IMR-90 (cell line): ENCODE data around the gene CDH13.

ENCODE experiments used
- CEBPB ChIP-seq: IDR thresholded peaks from 2 replicates; pipeline ENCODE4 v1.6.1; 2012; ENCODE audit warnings: low read depth, low read length, improper control_type of control experiment
- FOS ChIP-seq: fragments of 150-350 bp; IDR thresholded peaks from 2 replicates; pipeline ENCODE4 v1.6.1; 2016; ENCODE audit warnings: low read depth, low read length
- NFE2L2 ChIP-seq: fragments of 150-350 bp; IDR thresholded peaks from 2 replicates; pipeline ENCODE4 v1.6.1; 2016; ENCODE audit warnings: low read depth, mild to moderate bottlenecking, low read length
- POLR2A ChIP-seq: IDR thresholded peaks from 2 replicates; pipeline ENCODE4 v1.6.1; 2012; ENCODE audit warnings: mild to moderate bottlenecking, low read depth, low read length
- RAD21 ChIP-seq: IDR thresholded peaks from 2 replicates; pipeline ENCODE4 v1.6.1; 2012; ENCODE audit warnings: low read length, improper control_type of control experiment
- RCOR1 ChIP-seq: IDR thresholded peaks from 2 replicates; pipeline ENCODE4 v1.6.1; 2012; ENCODE audit warnings: mild to moderate bottlenecking, low read length, improper control_type of control experiment; ENCODE audit not compliant: insufficient replicate concordance
- TF ChIP-seq, protein P1 (sequence below): conservative IDR thresholded peaks from 2 replicates; pipeline ENCODE4 v1.5.1; 2012; ENCODE audit warnings: mild to moderate bottlenecking, low read depth, low read length, improper control_type of control experiment
- TF ChIP-seq, protein P2 (sequence below): fragments of 150-350 bp; IDR thresholded peaks from 2 replicates; pipeline ENCODE4 v1.6.1; 2017; ENCODE audit warnings: mild to moderate bottlenecking, antibody characterized with exemption, low read length, low read depth
- TF ChIP-seq, protein P3 (sequence below): fragments of 150-350 bp; IDR thresholded peaks from 2 replicates; pipeline ENCODE4 v1.6.1; 2016; ENCODE audit warnings: low read depth, mild to moderate bottlenecking, low read length, moderate library complexity, borderline replicate concordance

DNA sequence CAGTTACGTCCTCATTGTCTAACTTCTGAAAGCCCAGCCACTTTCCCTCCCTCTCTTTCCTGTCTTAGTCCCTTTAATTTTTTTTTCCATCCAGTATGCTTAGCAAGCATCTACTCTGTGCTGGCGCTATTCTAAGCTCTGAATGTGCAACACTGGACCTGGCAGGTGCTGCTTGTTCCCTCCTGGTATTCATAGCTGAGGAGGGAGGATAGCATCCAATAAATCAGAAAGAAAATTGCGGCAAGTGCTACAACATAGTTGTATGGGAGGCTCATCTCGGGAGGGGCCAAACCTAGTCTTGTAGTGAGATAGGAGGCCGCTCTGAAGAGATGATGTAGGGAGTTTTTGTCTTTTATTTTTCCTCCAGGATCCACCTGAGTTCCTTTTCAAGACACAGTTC, 723.7 kb downstream of the CDH13 start:
- TF ChIP-seq, protein P1, sequence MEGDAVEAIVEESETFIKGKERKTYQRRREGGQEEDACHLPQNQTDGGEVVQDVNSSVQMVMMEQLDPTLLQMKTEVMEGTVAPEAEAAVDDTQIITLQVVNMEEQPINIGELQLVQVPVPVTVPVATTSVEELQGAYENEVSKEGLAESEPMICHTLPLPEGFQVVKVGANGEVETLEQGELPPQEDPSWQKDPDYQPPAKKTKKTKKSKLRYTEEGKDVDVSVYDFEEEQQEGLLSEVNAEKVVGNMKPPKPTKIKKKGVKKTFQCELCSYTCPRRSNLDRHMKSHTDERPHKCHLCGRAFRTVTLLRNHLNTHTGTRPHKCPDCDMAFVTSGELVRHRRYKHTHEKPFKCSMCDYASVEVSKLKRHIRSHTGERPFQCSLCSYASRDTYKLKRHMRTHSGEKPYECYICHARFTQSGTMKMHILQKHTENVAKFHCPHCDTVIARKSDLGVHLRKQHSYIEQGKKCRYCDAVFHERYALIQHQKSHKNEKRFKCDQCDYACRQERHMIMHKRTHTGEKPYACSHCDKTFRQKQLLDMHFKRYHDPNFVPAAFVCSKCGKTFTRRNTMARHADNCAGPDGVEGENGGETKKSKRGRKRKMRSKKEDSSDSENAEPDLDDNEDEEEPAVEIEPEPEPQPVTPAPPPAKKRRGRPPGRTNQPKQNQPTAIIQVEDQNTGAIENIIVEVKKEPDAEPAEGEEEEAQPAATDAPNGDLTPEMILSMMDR: no peak
- TF ChIP-seq POLR2A: no peak
- no peak for TF ChIP-seq RCOR1
- TF ChIP-seq, protein P2, sequence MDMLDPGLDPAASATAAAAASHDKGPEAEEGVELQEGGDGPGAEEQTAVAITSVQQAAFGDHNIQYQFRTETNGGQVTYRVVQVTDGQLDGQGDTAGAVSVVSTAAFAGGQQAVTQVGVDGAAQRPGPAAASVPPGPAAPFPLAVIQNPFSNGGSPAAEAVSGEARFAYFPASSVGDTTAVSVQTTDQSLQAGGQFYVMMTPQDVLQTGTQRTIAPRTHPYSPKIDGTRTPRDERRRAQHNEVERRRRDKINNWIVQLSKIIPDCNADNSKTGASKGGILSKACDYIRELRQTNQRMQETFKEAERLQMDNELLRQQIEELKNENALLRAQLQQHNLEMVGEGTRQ: no peak
- TF ChIP-seq CEBPB: no peak
- TF ChIP-seq, protein P3, sequence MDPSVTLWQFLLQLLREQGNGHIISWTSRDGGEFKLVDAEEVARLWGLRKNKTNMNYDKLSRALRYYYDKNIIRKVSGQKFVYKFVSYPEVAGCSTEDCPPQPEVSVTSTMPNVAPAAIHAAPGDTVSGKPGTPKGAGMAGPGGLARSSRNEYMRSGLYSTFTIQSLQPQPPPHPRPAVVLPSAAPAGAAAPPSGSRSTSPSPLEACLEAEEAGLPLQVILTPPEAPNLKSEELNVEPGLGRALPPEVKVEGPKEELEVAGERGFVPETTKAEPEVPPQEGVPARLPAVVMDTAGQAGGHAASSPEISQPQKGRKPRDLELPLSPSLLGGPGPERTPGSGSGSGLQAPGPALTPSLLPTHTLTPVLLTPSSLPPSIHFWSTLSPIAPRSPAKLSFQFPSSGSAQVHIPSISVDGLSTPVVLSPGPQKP: no peak
- TF ChIP-seq NFE2L2: no peak
- no peak for TF ChIP-seq FOS
- TF ChIP-seq RAD21: no peak
